Activated T-helper 1 cell treated with anti-CD3 and anti-CD28 coated beads, Interleukin-12 subunit alpha, Interleukin-12 subunit beta, Interleukin-2, Interleukin-4 antibody, amounts not matched to agents 30 ng/mL and 10 ng/mL and 1 ng/mL, durations not matched to agents 14 hours and 24 hours and 36 hours (primary cell): ENCODE measurements around the gene LGALS1. TPM values are rescaled to one million over a fixed set of nuclear protein-coding genes. Genes with fewer than 3 reads are reported as not detected.
"Not testable (repeated sequence)": the region's sequence is repeated elsewhere in the genome, so short reads cannot be mapped to it uniquely, and the experiment has no call there.

ENCODE experiments used
- DNase-seq: peaks from one replicate; pipeline ENCODE4 v3.0.0; 2021; ENCODE audit warnings: low spot score
- H3K27ac Mint-ChIP-seq: one replicate; pipeline ENCODE4 v1.8.0; 2021; ENCODE audit warnings: mild to moderate bottlenecking, mixed read lengths
- H3K27me3 Mint-ChIP-seq: one replicate; pipeline ENCODE4 v1.8.0; 2022; ENCODE audit warnings: mild to moderate bottlenecking, moderate library complexity, mixed read lengths; ENCODE audit not compliant: insufficient read depth
- H3K36me3 Mint-ChIP-seq: one replicate; pipeline ENCODE4 v1.8.0; 2021; ENCODE audit warnings: low read depth, mixed read lengths
- H3K4me1 Mint-ChIP-seq: one replicate; pipeline ENCODE4 v1.8.0; 2021; ENCODE audit warnings: low read depth, mixed read lengths
- H3K4me3 Mint-ChIP-seq: one replicate; pipeline ENCODE4 v1.8.0; 2021; ENCODE audit warnings: mild to moderate bottlenecking, moderate library complexity, mixed read lengths
- H3K9me3 Mint-ChIP-seq: one replicate; pipeline ENCODE4 v1.8.0; 2021; ENCODE audit warnings: mixed read lengths
- intact Hi-C: fragments of 100-400 bp; cut with micrococcal nuclease; formaldehyde crosslinking; loops from one replicate; pipeline ENCODE4 v1.15.1; 2024
- total RNA-seq: library from RNA; stranded (reverse); gene quantifications from 2 replicates; pipeline ENCODE4 v1.2.3, GENCODE V29; 2022

The LGALS1 gene
- total RNA-seq, 1 donor from 2014 or later: 245 TPM

DNA sequence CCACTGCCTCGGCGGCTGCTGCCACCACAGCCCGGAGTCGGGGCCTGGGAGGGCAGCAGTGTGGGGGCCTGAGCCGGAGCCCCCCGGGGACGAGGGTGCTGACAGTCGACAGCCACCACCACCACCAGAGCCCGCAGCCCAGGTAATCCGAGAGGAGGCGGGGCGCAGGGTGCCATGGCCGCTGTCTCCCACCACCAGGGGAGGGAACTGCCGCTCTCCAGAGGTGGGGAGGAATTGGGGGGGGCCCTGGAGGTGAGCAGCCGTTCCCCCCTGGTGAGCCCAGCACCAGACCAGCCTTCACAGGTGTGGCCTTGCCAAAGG is 34.0 kb downstream of the LGALS1 start:
- peaks cover 1% of the 10 kb centered on the region for H3K36me3 Mint-ChIP-seq
- no peaks in the 10 kb centered on the region for H3K4me1 Mint-ChIP-seq
- H3K9me3 Mint-ChIP-seq: no peaks in the 10 kb centered on the region
- intact Hi-C loops: no loop called here
- no peaks in the 10 kb centered on the region for H3K27me3 Mint-ChIP-seq
- no peak overlapping the region for H3K27ac Mint-ChIP-seq
- no peak overlapping the region for H3K4me3 Mint-ChIP-seq
- no peak for DNase-seq

DNA sequence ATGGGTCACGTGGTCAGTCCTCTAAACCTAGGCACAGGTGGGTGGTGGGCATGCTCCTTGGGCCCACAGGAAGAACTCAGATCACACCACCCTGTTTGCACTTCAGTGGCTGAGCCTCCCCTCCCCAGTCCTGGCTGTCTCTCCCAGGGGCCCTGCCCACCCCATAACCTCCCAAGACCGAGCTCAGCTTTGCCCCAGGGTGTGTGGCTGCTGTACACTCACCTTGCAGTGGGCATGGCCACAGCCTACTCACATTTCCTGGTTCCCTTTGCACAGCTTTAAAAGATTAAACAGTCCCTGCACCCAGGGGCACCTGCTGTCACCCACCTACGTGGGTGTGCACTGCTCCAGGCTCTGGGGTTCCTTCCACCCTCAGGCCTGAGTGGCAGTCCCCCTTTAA is 35.2 kb downstream of the LGALS1 start:
- no peaks in the 10 kb centered on the region for H3K4me1 Mint-ChIP-seq
- H3K27me3 Mint-ChIP-seq: no peaks in the 10 kb centered on the region
- intact Hi-C loops: no loop called here
- H3K4me3 Mint-ChIP-seq: no peak overlapping the region
- no peak overlapping the region for H3K27ac Mint-ChIP-seq
- no peaks in the 10 kb centered on the region for H3K36me3 Mint-ChIP-seq
- H3K9me3 Mint-ChIP-seq: no peaks in the 10 kb centered on the region
- DNase-seq: no peak

- H3K4me3 Mint-ChIP-seq: no peak overlapping the region
- H3K9me3 Mint-ChIP-seq: no peaks in the 10 kb centered on the region
- intact Hi-C loops: no loop called here
- H3K27me3 Mint-ChIP-seq: no peaks in the 10 kb centered on the region
- H3K36me3 Mint-ChIP-seq: no peaks in the 10 kb centered on the region
- H3K4me1 Mint-ChIP-seq: no peaks in the 10 kb centered on the region
- H3K27ac Mint-ChIP-seq: no peak overlapping the region
- no peak for DNase-seq
Observed at GRCh38 chr22:37711490-37711889, 36.1 kb downstream of the LGALS1 start.

GRCh38 chr22:37713761-37714160 is 38.3 kb downstream of the LGALS1 start:
- no peak overlapping the region for H3K4me3 Mint-ChIP-seq
- no peak overlapping the region for H3K27ac Mint-ChIP-seq
- no peaks in the 10 kb centered on the region for H3K4me1 Mint-ChIP-seq
- intact Hi-C loops: no loop called here
- no peak for DNase-seq
- H3K27me3 Mint-ChIP-seq: no peaks in the 10 kb centered on the region
- no peaks in the 10 kb centered on the region for H3K36me3 Mint-ChIP-seq
- H3K9me3 Mint-ChIP-seq: no peaks in the 10 kb centered on the region

DNA sequence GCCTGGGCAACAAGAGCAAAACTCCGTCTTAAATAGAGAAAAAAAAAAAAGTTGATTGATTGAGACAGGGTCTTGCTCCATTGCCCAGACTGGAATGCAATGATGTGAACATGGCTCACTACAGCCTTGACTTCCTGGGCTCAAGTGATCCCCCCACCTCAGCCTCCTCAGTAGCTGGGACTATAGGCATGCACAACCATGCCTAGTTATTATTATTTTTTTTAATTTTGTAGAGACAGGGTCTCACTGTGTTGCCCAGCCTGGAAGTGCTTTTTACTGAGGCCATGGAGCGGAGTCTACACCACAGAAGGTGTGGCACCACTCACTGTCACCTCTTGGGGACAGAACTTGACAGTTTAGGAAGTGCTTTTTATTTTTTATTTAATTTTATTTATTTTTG is 39.2 kb downstream of the LGALS1 start:
- Mint-ChIP-seq H3K9me3 (no peaks in the 10 kb centered on the region), H3K4me3 (no peak overlapping the region), H3K27ac (no peak overlapping the region), H3K27me3 (peaks cover 2% of the 10 kb centered on the region), H3K36me3 (no peaks in the 10 kb centered on the region), H3K4me1 (no peaks in the 10 kb centered on the region)
- intact Hi-C loops: no loop called here
- DNase-seq: no peak

- no peaks in the 10 kb centered on the region for H3K36me3 Mint-ChIP-seq
- no peaks in the 10 kb centered on the region for H3K4me1 Mint-ChIP-seq
- intact Hi-C loops: no loop called here
Observed at GRCh38 chr22:37715760-37716159, 40.3 kb downstream of the LGALS1 start.

GRCh38 chr22:37716708-37717107 is 41.3 kb downstream of the LGALS1 start:
- DNase-seq: no peak
- Mint-ChIP-seq H3K4me3 (no peak overlapping the region), H3K27ac (no peak overlapping the region), H3K27me3 (peaks cover 3% of the 10 kb centered on the region), H3K9me3 (no peaks in the 10 kb centered on the region), H3K4me1 (no peaks in the 10 kb centered on the region), H3K36me3 (no peaks in the 10 kb centered on the region)
- intact Hi-C loops: no loop called here

More at GRCh38 chr22:37715760-37716159, 40.3 kb downstream of the LGALS1 start:
- no peak overlapping the region for H3K4me3 Mint-ChIP-seq
- no peaks in the 10 kb centered on the region for H3K9me3 Mint-ChIP-seq
- H3K27me3 Mint-ChIP-seq: peaks cover 3% of the 10 kb centered on the region
- no peak overlapping the region for H3K27ac Mint-ChIP-seq
- no peak for DNase-seq

- DNase-seq, intact Hi-C loops, H3K4me1 Mint-ChIP-seq, H3K27me3 Mint-ChIP-seq, H3K27ac Mint-ChIP-seq, H3K36me3 Mint-ChIP-seq, H3K9me3 Mint-ChIP-seq, H3K4me3 Mint-ChIP-seq: not testable (repeated sequence)
Observed at GRCh38 chr22:37717235-37717634, 41.8 kb downstream of the LGALS1 start.

DNA sequence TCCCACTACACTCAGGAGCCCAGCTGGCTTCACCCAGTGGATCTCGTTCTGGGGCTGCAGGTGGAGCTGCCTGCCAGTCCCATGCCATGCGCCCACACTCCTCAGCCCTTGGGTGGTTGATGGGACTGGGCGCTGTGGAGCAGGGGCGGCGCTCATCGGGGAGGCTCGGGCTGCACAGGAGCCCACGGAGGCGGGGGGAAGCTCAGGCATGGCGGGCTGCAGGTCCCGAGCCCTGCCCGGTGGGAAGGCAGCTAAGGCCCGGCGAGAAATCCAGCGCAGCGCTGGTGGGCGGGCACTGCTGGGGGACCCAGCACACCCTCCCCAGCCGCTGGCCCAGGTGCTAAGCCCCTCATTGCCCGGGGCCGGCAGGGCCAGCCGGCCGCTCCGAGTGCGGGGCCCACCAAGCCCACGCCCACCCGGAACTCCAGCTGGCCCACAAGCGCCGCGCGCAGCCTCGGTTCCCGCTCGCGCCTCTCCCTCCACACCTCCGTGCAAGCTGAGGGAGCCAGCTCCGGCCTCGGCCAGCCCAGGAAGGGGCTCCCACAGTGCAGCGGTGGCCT is 42.4 kb downstream of the LGALS1 start:
- H3K27me3 Mint-ChIP-seq, H3K9me3 Mint-ChIP-seq, H3K4me3 Mint-ChIP-seq, intact Hi-C loops, H3K36me3 Mint-ChIP-seq, H3K27ac Mint-ChIP-seq, DNase-seq, H3K4me1 Mint-ChIP-seq: not testable (repeated sequence)

GRCh38 chr22:37725551-37726240 is 50.3 kb downstream of the LGALS1 start:
- H3K36me3 Mint-ChIP-seq: no peaks in the 10 kb centered on the region
- H3K27me3 Mint-ChIP-seq: no peaks in the 10 kb centered on the region
- DNase-seq: no peak
- no peak overlapping the region for H3K27ac Mint-ChIP-seq
- no peaks in the 10 kb centered on the region for H3K4me1 Mint-ChIP-seq
- H3K4me3 Mint-ChIP-seq: no peak overlapping the region
- H3K9me3 Mint-ChIP-seq: no peaks in the 10 kb centered on the region
- intact Hi-C loops: no loop called here

DNA sequence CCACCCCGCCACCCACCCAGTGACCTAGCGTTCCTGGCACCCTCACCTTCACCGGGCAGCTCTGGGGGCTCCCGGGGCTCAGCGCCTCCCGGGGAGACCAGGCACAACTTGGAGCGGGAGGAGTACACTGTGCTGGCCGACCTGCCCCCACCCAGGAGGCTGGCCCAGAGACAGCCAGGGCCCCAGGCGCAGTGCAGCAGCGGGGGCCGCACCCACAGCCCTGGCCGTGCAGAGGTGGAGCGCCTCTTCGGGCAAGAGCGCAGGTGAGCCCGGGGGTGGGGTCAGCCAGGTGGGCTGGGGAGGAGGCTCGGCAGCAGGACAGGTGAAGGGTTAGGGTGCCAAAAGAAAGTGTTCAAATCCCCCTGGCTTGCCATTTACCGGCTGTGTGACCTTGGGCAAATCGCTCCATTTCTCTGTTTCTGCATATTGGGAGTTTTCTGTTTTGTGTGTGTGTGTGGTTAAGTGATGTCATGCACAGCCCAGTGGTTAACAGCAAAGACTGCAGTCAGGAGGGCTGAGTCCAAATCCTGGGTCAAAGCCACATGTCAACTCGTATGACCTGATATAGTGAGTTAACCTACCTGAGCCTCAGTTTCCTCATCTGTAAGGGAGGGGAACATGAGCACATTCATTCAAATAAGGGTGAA is 50.9 kb downstream of the LGALS1 start:
- Mint-ChIP-seq H3K4me1 (no peaks in the 10 kb centered on the region), H3K4me3 (no peak overlapping the region), H3K27me3 (no peaks in the 10 kb centered on the region), H3K27ac (no peak overlapping the region), H3K9me3 (no peaks in the 10 kb centered on the region), H3K36me3 (no peaks in the 10 kb centered on the region)
- intact Hi-C loops: no loop called here
- no peak for DNase-seq

DNA sequence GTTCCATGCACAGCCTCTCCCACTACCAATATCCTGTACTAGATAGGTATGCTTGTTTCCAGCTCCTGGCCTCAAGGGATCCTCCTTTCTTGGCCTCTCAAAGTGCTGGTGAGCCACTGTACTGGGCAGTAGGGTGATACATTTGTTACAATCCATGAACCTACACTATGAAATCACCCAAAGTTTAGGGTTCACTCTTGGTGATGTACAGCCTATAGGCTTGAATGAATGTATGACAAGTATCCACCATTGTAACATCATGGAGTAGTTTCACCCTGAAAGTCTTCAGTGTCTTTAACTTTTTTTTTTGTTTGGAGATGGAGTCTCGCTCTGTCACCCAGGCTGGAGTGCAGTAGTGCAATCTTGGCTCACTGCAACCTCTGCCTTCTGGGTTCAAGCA is 53.2 kb downstream of the LGALS1 start:
- H3K9me3 Mint-ChIP-seq: no peaks in the 10 kb centered on the region
- no peak overlapping the region for H3K4me3 Mint-ChIP-seq
- no peaks in the 10 kb centered on the region for H3K27me3 Mint-ChIP-seq
- H3K36me3 Mint-ChIP-seq: no peaks in the 10 kb centered on the region
- intact Hi-C loops: no loop called here
- no peaks in the 10 kb centered on the region for H3K4me1 Mint-ChIP-seq
- H3K27ac Mint-ChIP-seq: no peak overlapping the region
- DNase-seq: no peak
